HL-60 (cell line): Measurements from ENCODE around the gene BMP6.
A peak's percentile ranks its signal among the peaks of the same experiment; 100 is the strongest.

Experiments used
- DNase-seq, 2 experiments: peaks; one replicate each; pipeline ENCODE4 v3.0.0-alpha.2; 2010 to 2020; ENCODE audit warnings: low read depth in 1 of 2, low spot score in 1 of 2
- H3K27ac ChIP-seq: fragments of 250-450 bp; sonication (Bioruptor Pico); replicated peaks from 2 replicates; pipeline ENCODE4 v1.5.1; 2020; ENCODE audit warnings: mild to moderate bottlenecking, moderate library complexity
- H3K27me3 ChIP-seq: fragments of 250-450 bp; sonication (Bioruptor Pico); 2 replicates; pipeline ENCODE4 v1.5.1; 2021; ENCODE audit warnings: mild to moderate bottlenecking, moderate library complexity; ENCODE audit not compliant: insufficient read depth, poor library complexity, severe bottlenecking
- H3K4me3 ChIP-seq: replicated peaks from 2 replicates; pipeline ENCODE4 v1.5.1; 2011; ENCODE audit warnings: mild to moderate bottlenecking, control low read depth, low read length; ENCODE audit not compliant: insufficient read depth
- GABPA ChIP-seq: IDR thresholded peaks from 2 replicates; pipeline ENCODE4 v1.6.1; 2012; ENCODE audit warnings: low read depth
- POLR2AphosphoS5 ChIP-seq: IDR thresholded peaks from 2 replicates; pipeline ENCODE4 v1.6.1; 2012; ENCODE audit warnings: low read depth
- SPI1 ChIP-seq: IDR thresholded peaks from 2 replicates; pipeline ENCODE4 v1.6.1; 2012; ENCODE audit warnings: low read depth, mild to moderate bottlenecking, borderline replicate concordance
- TF ChIP-seq, protein P1 (sequence below): IDR thresholded peaks from 2 replicates; pipeline ENCODE4 v1.6.1; 2012; ENCODE audit warnings: low read depth; ENCODE audit not compliant: insufficient replicate concordance
- TF ChIP-seq, protein P2 (sequence below): IDR thresholded peaks from one replicate; pipeline ENCODE4 v1.5.1; 2011; ENCODE audit warnings: low read length, control low read depth, inconsistent platforms; ENCODE audit not compliant: insufficient read depth

BMP6 gene

DNA sequence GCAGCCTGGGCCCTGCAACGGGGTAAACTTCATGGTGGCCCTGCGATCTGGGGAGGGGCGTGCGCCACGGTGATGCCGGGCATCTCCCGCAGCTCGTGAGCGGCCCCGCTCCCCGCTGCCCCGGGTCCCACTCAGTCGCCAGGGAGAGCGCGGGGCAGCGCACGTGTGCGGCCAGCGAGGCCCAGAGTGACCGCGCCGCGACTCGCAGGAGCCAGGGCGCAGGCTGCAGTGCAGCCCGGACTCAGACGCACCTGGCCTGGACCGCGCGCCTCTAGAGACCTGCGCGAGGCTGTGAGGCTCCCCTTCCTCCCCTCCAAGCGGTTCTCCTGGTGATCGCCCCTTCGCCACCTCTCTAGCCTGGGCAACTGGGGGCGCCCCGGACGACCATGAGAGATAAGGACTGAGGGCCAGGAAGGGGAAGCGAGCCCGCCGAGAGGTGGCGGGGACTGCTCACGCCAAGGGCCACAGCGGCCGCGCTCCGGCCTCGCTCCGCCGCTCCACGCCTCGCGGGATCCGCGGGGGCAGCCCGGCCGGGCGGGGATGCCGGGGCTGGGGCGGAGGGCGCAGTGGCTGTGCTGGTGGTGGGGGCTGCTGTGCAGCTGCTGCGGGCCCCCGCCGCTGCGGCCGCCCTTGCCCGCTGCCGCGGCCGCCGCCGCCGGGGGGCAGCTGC lies 652 bp downstream of the BMP6 start:
- DNase-seq, result no peak
- peak overlapping the region; percentile 45 for H3K4me3 ChIP-seq
- TF ChIP-seq, protein P1, sequence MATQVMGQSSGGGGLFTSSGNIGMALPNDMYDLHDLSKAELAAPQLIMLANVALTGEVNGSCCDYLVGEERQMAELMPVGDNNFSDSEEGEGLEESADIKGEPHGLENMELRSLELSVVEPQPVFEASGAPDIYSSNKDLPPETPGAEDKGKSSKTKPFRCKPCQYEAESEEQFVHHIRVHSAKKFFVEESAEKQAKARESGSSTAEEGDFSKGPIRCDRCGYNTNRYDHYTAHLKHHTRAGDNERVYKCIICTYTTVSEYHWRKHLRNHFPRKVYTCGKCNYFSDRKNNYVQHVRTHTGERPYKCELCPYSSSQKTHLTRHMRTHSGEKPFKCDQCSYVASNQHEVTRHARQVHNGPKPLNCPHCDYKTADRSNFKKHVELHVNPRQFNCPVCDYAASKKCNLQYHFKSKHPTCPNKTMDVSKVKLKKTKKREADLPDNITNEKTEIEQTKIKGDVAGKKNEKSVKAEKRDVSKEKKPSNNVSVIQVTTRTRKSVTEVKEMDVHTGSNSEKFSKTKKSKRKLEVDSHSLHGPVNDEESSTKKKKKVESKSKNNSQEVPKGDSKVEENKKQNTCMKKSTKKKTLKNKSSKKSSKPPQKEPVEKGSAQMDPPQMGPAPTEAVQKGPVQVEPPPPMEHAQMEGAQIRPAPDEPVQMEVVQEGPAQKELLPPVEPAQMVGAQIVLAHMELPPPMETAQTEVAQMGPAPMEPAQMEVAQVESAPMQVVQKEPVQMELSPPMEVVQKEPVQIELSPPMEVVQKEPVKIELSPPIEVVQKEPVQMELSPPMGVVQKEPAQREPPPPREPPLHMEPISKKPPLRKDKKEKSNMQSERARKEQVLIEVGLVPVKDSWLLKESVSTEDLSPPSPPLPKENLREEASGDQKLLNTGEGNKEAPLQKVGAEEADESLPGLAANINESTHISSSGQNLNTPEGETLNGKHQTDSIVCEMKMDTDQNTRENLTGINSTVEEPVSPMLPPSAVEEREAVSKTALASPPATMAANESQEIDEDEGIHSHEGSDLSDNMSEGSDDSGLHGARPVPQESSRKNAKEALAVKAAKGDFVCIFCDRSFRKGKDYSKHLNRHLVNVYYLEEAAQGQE, result no peak
- no peak for TF ChIP-seq POLR2AphosphoS5
- TF ChIP-seq, protein P2, sequence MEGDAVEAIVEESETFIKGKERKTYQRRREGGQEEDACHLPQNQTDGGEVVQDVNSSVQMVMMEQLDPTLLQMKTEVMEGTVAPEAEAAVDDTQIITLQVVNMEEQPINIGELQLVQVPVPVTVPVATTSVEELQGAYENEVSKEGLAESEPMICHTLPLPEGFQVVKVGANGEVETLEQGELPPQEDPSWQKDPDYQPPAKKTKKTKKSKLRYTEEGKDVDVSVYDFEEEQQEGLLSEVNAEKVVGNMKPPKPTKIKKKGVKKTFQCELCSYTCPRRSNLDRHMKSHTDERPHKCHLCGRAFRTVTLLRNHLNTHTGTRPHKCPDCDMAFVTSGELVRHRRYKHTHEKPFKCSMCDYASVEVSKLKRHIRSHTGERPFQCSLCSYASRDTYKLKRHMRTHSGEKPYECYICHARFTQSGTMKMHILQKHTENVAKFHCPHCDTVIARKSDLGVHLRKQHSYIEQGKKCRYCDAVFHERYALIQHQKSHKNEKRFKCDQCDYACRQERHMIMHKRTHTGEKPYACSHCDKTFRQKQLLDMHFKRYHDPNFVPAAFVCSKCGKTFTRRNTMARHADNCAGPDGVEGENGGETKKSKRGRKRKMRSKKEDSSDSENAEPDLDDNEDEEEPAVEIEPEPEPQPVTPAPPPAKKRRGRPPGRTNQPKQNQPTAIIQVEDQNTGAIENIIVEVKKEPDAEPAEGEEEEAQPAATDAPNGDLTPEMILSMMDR, result no peak
- TF ChIP-seq GABPA, result no peak
- no peak for TF ChIP-seq SPI1
- no peak overlapping the region for H3K27ac ChIP-seq
- H3K27me3 ChIP-seq, result peaks cover 54% of the 10 kb centered on the region

DNA sequence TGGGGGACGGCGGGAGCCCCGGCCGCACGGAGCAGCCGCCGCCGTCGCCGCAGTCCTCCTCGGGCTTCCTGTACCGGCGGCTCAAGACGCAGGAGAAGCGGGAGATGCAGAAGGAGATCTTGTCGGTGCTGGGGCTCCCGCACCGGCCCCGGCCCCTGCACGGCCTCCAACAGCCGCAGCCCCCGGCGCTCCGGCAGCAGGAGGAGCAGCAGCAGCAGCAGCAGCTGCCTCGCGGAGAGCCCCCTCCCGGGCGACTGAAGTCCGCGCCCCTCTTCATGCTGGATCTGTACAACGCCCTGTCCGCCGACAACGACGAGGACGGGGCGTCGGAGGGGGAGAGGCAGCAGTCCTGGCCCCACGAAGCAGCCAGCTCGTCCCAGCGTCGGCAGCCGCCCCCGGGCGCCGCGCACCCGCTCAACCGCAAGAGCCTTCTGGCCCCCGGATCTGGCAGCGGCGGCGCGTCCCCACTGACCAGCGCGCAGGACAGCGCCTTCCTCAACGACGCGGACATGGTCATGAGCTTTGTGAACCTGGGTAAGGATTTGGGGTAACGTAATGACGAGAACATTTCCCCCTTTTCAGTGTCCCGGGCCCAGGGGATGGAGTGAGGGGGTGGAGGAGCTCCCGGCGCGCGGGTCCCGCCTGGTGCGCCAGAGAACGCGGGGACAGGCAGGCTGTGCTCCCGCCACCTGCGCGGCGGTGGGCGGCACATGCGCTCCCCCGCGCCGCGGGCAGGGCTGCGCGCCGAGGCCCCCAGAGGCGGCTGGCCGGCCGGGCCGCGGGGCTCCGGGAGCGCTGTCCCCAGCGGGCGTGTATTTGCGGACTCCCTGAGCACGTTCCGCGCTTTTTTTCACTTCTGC lies 1.4 kb downstream of the BMP6 start:
- no peak for DNase-seq
- H3K27me3 ChIP-seq, result peaks cover 54% of the 10 kb centered on the region

More for the DNA sequence above, 1.4 kb downstream of the BMP6 start:
- H3K27ac ChIP-seq, result no peak overlapping the region
- TF ChIP-seq, protein P1, result no peak
- TF ChIP-seq POLR2AphosphoS5 (no peak), SPI1 (no peak), GABPA (no peak)
- TF ChIP-seq, protein P2, result no peak
- H3K4me3 ChIP-seq, result peak overlapping the region; percentile 35
